VCaP (cell line): ENCODE data around the gene POU5F2.
A peak's percentile ranks its signal among the peaks of the same experiment; 100 is the strongest.

Experiments
- H3K27ac ChIP-seq: fragments of 450-650 bp; 2 replicates; pipeline ENCODE4 v1.5.1; 2017
- CTCF ChIP-seq: fragments of 450-650 bp; conservative IDR thresholded peaks from 2 replicates; pipeline ENCODE4 v1.5.1; 2017; ENCODE audit warnings: mild to moderate bottlenecking, moderate library complexity

The POU5F2 gene

GRCh38 chr5:93726595-93726994 lies 14.8 kb downstream of the POU5F2 start:
- no peak for TF ChIP-seq CTCF
- H3K27ac ChIP-seq, result no peak overlapping the region

- TF ChIP-seq CTCF, result no peak
- H3K27ac ChIP-seq, result no peak overlapping the region
Measured at GRCh38 chr5:93724791-93725190, 16.6 kb downstream of the POU5F2 start.

GRCh38 chr5:93723681-93724080 lies 17.7 kb downstream of the POU5F2 start:
- peak overlapping the region; percentile 42 for H3K27ac ChIP-seq
- no peak for TF ChIP-seq CTCF

GRCh38 chr5:93723005-93723404 lies 18.4 kb downstream of the POU5F2 start:
- H3K27ac ChIP-seq, result peak overlapping the region; percentile 42
- TF ChIP-seq CTCF, result no peak

- no peak for TF ChIP-seq CTCF
- H3K27ac ChIP-seq, result peak overlapping the region; percentile 42
Measured at GRCh38 chr5:93722588-93722987, 18.8 kb downstream of the POU5F2 start.

- no peak for TF ChIP-seq CTCF
- no peak overlapping the region for H3K27ac ChIP-seq
Measured at GRCh38 chr5:93721511-93721910, 19.9 kb downstream of the POU5F2 start.

GRCh38 chr5:93721071-93721470 lies 20.3 kb downstream of the POU5F2 start:
- TF ChIP-seq CTCF, result no peak
- no peak overlapping the region for H3K27ac ChIP-seq

- no peak overlapping the region for H3K27ac ChIP-seq
- TF ChIP-seq CTCF, result no peak
Measured at GRCh38 chr5:93717162-93717561, 24.2 kb downstream of the POU5F2 start.
